HEK293 (cell line): ENCODE data around the gene RPGRIP1L.

Experiments
- CTCF ChIA-PET: fragments of 350-600 bp; formaldehyde crosslinking; extraction: SDS; loops from one replicate; lab custom pipeline; 2021; ENCODE audit warnings: antibody characterized with exemption; lab: Yijun Ruan, JAX
- POLR2A ChIA-PET: fragments of 300-600 bp; formaldehyde crosslinking; extraction: SDS; loops from one replicate; lab custom pipeline; 2020; ENCODE audit warnings: antibody characterized with exemption, inconsistent platforms; lab: Yijun Ruan, JAX
- H3K27ac ChIP-seq: fragments of 200-500 bp; sonication (Bioruptor generic); 2 replicates; pipeline ENCODE4 v1.5.1; 2014; ENCODE audit warnings: low read depth, low read length, control low read depth, inconsistent platforms; ENCODE audit errors: extremely low read depth
- H3K36me3 ChIP-seq, 2 experiments: fragments of 200-500 bp in 1 of 2; sonication (Bioruptor generic) in 1 of 2; 1 replicate in 1 of 2; 2 replicates in 1 of 2; pipeline ENCODE4 v1.5.1; 2014 to 2017; ENCODE audit warnings: inconsistent platforms in 2 of 2, low read length in 2 of 2; ENCODE audit not compliant: control insufficient read depth in 2 of 2, insufficient read depth in 1 of 2
- H3K4me1 ChIP-seq: fragments of 200-500 bp; sonication (Bioruptor generic); 2 replicates; pipeline ENCODE4 v1.5.1; 2014; ENCODE audit warnings: mild to moderate bottlenecking, low read length, inconsistent platforms; ENCODE audit not compliant: control insufficient read depth, insufficient read depth
- H3K4me3 ChIP-seq: 2 replicates; pipeline ENCODE4 v1.5.1; 2011; ENCODE audit warnings: low read depth, mild to moderate bottlenecking, control low read depth, low read length, moderate library complexity
- H3K9me3 ChIP-seq: fragments of 200-500 bp; sonication (Bioruptor generic); 2 replicates; pipeline ENCODE4 v1.5.1; 2014; ENCODE audit warnings: low read depth, low read length, inconsistent platforms; ENCODE audit not compliant: control insufficient read depth, insufficient read depth
- EGR2 ChIP-seq: fragments of 450-650 bp; formaldehyde crosslinking; IDR thresholded peaks from 2 replicates; pipeline ENCODE4 v1.5.1; 2016; ENCODE audit warnings: low read depth, missing biosample characterization, missing genetic modification characterization
- GLI4 ChIP-seq: fragments of 450-650 bp; formaldehyde crosslinking; IDR thresholded peaks from 2 replicates; pipeline ENCODE4 v1.5.1; 2016; ENCODE audit warnings: missing biosample characterization, missing genetic modification characterization
- IKZF3 ChIP-seq: fragments of 450-650 bp; IDR thresholded peaks from 2 replicates; pipeline ENCODE4 v1.5.0; 2018; ENCODE audit warnings: missing biosample characterization, mild to moderate bottlenecking, missing genetic modification characterization, moderate library complexity
- KLF9 ChIP-seq: fragments of 450-650 bp; formaldehyde crosslinking; IDR thresholded peaks from 2 replicates; pipeline ENCODE4 v1.5.1; 2016; ENCODE audit warnings: missing biosample characterization, missing genetic modification characterization, low read depth
- PRDM2 ChIP-seq: fragments of 450-650 bp; formaldehyde crosslinking; IDR thresholded peaks from 2 replicates; pipeline ENCODE4 v1.5.1; 2016; ENCODE audit warnings: missing biosample characterization, missing genetic modification characterization, borderline replicate concordance
- ZNF140 ChIP-seq: fragments of 450-650 bp; formaldehyde crosslinking; IDR thresholded peaks from 2 replicates; pipeline ENCODE4 v1.5.1; 2016; ENCODE audit warnings: missing biosample characterization, missing genetic modification characterization
- ZNF184 ChIP-seq: fragments of 450-650 bp; IDR thresholded peaks from 2 replicates; pipeline ENCODE4 v1.5.1; 2018; ENCODE audit warnings: missing biosample characterization, mild to moderate bottlenecking, missing genetic modification characterization
- ZNF19 ChIP-seq: fragments of 450-650 bp; formaldehyde crosslinking; IDR thresholded peaks from 2 replicates; pipeline ENCODE4; 2016; ENCODE audit warnings: missing biosample characterization, missing genetic modification characterization, low read depth
- ZNF239 ChIP-seq: fragments of 450-650 bp; formaldehyde crosslinking; IDR thresholded peaks from 2 replicates; pipeline ENCODE4 v1.5.1; 2016; ENCODE audit warnings: missing biosample characterization, missing genetic modification characterization
- ZNF521 ChIP-seq: fragments of 450-650 bp; formaldehyde crosslinking; IDR thresholded peaks from 2 replicates; pipeline ENCODE4 v1.5.1; 2017; ENCODE audit warnings: missing biosample characterization, mild to moderate bottlenecking, missing genetic modification characterization
- ZNF548 ChIP-seq: fragments of 450-650 bp; formaldehyde crosslinking; IDR thresholded peaks from 2 replicates; pipeline ENCODE4 v1.5.1; 2016; ENCODE audit warnings: missing biosample characterization, missing genetic modification characterization
- ZNF560 ChIP-seq: fragments of 450-650 bp; formaldehyde crosslinking; IDR thresholded peaks from 2 replicates; pipeline ENCODE4 v1.5.1; 2017; ENCODE audit warnings: missing biosample characterization, missing genetic modification characterization, borderline replicate concordance
- ZNF596 ChIP-seq: fragments of 450-650 bp; IDR thresholded peaks from 2 replicates; pipeline ENCODE4 v1.5.0; 2018; ENCODE audit warnings: missing biosample characterization, mild to moderate bottlenecking, missing genetic modification characterization, moderate library complexity
- ZNF707 ChIP-seq: fragments of 450-650 bp; formaldehyde crosslinking; IDR thresholded peaks from 2 replicates; pipeline ENCODE4 v1.5.1; 2016; ENCODE audit warnings: missing biosample characterization, missing genetic modification characterization
- ZNF747 ChIP-seq: fragments of 450-650 bp; formaldehyde crosslinking; IDR thresholded peaks from 2 replicates; pipeline ENCODE4 v1.5.1; 2016; ENCODE audit warnings: missing biosample characterization, missing genetic modification characterization
- ZNF776 ChIP-seq: fragments of 450-650 bp; formaldehyde crosslinking; IDR thresholded peaks from 2 replicates; pipeline ENCODE4 v1.5.0; 2017; ENCODE audit warnings: missing biosample characterization, missing genetic modification characterization, borderline replicate concordance
- ZNF792 ChIP-seq: fragments of 450-650 bp; formaldehyde crosslinking; IDR thresholded peaks from 2 replicates; pipeline ENCODE4 v1.5.1; 2016; ENCODE audit warnings: missing biosample characterization, missing genetic modification characterization
- TF ChIP-seq, protein P1 (sequence below): fragments of 450-650 bp; formaldehyde crosslinking; conservative IDR thresholded peaks from 2 replicates; pipeline ENCODE4 v1.5.1; 2016; ENCODE audit warnings: low read depth, missing biosample characterization, missing genetic modification characterization
- TF ChIP-seq, protein P2 (sequence below): fragments of 450-650 bp; formaldehyde crosslinking; IDR thresholded peaks from 2 replicates; pipeline ENCODE4 v1.5.1; 2016; ENCODE audit warnings: missing biosample characterization, missing genetic modification characterization
- TF ChIP-seq, protein P3 (sequence below): fragments of 450-650 bp; formaldehyde crosslinking; IDR thresholded peaks from 2 replicates; pipeline ENCODE4 v1.5.1; 2017; ENCODE audit warnings: missing biosample characterization, mild to moderate bottlenecking, missing genetic modification characterization, moderate library complexity
- TF ChIP-seq, protein P4 (sequence below): fragments of 450-650 bp; formaldehyde crosslinking; IDR thresholded peaks from 2 replicates; pipeline ENCODE4 v1.5.1; 2017; ENCODE audit warnings: missing biosample characterization, missing genetic modification characterization

Gene RPGRIP1L

DNA sequence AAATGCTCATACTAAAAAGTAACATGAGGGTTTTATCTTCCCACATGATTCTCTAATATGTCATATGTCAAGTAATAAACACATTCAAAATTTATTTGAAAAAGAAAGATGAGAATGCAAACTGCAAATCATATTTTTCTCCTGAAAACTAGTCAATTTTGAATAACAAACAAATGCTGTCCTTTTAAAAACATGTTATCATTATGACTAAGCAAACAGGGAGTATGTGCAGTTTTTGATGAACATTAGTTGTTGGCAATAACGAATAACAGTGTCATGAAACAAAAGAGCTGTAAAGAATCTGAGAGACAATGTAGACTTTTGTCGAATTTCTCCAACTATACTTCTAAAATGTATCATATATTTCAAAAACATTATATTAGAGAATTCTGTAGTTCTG lies 34.8 kb downstream of the RPGRIP1L start:
- Histone ChIP-seq H3K4me1 (peaks cover 3% of the 10 kb centered on the region; the same call in 1 of the 2 replicates), H3K36me3 (no peaks in the 10 kb centered on the region), H3K4me3 (no peak overlapping the region), H3K9me3 (no peaks in the 10 kb centered on the region), H3K27ac (no peak overlapping the region)
- POLR2A ChIA-PET = no interaction called here
- CTCF ChIA-PET = no interaction called here
- TF ChIP-seq ZNF19 (no peak), ZNF560 (tag by site-specific recombination) (no peak), ZNF140 (tag by site-specific recombination) (no peak), EGR2 (tag by site-specific recombination) (no peak), ZNF707 (tag by site-specific recombination) (no peak), ZNF521 (tag by site-specific recombination) (no peak), PRDM2 (tag by site-specific recombination) (no peak), KLF9 (tag by site-specific recombination) (no peak), ZNF776 (no peak), ZNF792 (no peak), ZNF747 (tag by site-specific recombination) (no peak)
- TF ChIP-seq, protein P1, sequence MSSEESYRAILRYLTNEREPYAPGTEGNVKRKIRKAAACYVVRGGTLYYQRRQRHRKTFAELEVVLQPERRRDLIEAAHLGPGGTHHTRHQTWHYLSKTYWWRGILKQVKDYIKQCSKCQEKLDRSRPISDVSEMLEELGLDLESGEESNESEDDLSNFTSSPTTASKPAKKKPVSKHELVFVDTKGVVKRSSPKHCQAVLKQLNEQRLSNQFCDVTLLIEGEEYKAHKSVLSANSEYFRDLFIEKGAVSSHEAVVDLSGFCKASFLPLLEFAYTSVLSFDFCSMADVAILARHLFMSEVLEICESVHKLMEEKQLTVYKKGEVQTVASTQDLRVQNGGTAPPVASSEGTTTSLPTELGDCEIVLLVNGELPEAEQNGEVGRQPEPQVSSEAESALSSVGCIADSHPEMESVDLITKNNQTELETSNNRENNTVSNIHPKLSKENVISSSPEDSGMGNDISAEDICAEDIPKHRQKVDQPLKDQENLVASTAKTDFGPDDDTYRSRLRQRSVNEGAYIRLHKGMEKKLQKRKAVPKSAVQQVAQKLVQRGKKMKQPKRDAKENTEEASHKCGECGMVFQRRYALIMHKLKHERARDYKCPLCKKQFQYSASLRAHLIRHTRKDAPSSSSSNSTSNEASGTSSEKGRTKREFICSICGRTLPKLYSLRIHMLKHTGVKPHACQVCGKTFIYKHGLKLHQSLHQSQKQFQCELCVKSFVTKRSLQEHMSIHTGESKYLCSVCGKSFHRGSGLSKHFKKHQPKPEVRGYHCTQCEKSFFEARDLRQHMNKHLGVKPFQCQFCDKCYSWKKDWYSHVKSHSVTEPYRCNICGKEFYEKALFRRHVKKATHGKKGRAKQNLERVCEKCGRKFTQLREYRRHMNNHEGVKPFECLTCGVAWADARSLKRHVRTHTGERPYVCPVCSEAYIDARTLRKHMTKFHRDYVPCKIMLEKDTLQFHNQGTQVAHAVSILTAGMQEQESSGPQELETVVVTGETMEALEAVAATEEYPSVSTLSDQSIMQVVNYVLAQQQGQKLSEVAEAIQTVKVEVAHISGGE = no peak

GRCh38 chr16:53666786-53667415 lies 36.8 kb downstream of the RPGRIP1L start:
- Histone ChIP-seq H3K27ac (no peak overlapping the region), H3K36me3 (no peaks in the 10 kb centered on the region), H3K4me3 (no peak overlapping the region), H3K4me1 (no peaks in the 10 kb centered on the region), H3K9me3 (no peaks in the 10 kb centered on the region)
- ChIA-PET CTCF (no interaction called here), POLR2A (no interaction called here)
- TF ChIP-seq ZNF548 (tag by site-specific recombination) (no peak), GLI4 (tag by site-specific recombination) (no peak), ZNF184 (tag by site-specific recombination) (no peak), IKZF3 (tag by site-specific recombination) (no peak), ZNF239 (no peak), ZNF596 (no peak)
- TF ChIP-seq, protein P2, sequence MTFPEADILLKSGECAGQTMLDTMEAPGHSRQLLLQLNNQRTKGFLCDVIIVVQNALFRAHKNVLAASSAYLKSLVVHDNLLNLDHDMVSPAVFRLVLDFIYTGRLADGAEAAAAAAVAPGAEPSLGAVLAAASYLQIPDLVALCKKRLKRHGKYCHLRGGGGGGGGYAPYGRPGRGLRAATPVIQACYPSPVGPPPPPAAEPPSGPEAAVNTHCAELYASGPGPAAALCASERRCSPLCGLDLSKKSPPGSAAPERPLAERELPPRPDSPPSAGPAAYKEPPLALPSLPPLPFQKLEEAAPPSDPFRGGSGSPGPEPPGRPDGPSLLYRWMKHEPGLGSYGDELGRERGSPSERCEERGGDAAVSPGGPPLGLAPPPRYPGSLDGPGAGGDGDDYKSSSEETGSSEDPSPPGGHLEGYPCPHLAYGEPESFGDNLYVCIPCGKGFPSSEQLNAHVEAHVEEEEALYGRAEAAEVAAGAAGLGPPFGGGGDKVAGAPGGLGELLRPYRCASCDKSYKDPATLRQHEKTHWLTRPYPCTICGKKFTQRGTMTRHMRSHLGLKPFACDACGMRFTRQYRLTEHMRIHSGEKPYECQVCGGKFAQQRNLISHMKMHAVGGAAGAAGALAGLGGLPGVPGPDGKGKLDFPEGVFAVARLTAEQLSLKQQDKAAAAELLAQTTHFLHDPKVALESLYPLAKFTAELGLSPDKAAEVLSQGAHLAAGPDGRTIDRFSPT (tag by site-specific recombination) = no peak
- TF ChIP-seq, protein P3, sequence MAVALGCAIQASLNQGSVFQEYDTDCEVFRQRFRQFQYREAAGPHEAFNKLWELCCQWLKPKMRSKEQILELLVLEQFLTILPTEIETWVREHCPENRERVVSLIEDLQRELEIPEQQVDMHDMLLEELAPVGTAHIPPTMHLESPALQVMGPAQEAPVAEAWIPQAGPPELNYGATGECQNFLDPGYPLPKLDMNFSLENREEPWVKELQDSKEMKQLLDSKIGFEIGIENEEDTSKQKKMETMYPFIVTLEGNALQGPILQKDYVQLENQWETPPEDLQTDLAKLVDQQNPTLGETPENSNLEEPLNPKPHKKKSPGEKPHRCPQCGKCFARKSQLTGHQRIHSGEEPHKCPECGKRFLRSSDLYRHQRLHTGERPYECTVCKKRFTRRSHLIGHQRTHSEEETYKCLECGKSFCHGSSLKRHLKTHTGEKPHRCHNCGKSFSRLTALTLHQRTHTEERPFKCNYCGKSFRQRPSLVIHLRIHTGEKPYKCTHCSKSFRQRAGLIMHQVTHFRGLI (tag by site-specific recombination) = no peak
- TF ChIP-seq, protein P4, sequence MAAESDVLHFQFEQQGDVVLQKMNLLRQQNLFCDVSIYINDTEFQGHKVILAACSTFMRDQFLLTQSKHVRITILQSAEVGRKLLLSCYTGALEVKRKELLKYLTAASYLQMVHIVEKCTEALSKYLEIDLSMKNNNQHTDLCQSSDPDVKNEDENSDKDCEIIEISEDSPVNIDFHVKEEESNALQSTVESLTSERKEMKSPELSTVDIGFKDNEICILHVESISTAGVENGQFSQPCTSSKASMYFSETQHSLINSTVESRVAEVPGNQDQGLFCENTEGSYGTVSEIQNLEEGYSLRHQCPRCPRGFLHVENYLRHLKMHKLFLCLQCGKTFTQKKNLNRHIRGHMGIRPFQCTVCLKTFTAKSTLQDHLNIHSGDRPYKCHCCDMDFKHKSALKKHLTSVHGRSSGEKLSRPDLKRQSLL = no peak
